BE2C (cell line): ENCODE results near the gene SEMA4D.

ENCODE experiments used
- DNase-seq: peaks from one replicate; pipeline ENCODE4 v3.0.0-alpha.2; 2020
- H3K27me3 ChIP-seq: fragments of 250-450 bp; sonication (Bioruptor Pico); 2 replicates; pipeline ENCODE4 v1.5.1; 2020; ENCODE audit warnings: mild to moderate bottlenecking
- H3K36me3 ChIP-seq: fragments of 250-450 bp; sonication (Bioruptor Pico); 2 replicates; pipeline ENCODE4 v1.5.1; 2020; ENCODE audit warnings: mild to moderate bottlenecking
- H3K4me1 ChIP-seq: fragments of 250-450 bp; sonication (Bioruptor Pico); 2 replicates; pipeline ENCODE4 v1.5.1; 2020
- H3K4me3 ChIP-seq: 2 replicates; pipeline ENCODE4 v1.5.1; 2011; ENCODE audit warnings: low read depth, low read length
- H3K9me3 ChIP-seq: fragments of 250-450 bp; sonication (Bioruptor Pico); 2 replicates; pipeline ENCODE4 v1.5.1; 2020
- CTCF ChIP-seq: IDR thresholded peaks from 2 replicates; pipeline ENCODE4 v1.5.1; 2012; ENCODE audit warnings: mild to moderate bottlenecking, low read depth, low read length

SEMA4D gene

GRCh38 chr9:89513837-89514236 lies 15.9 kb upstream of the SEMA4D start:
- Histone ChIP-seq H3K9me3 (no peaks in the 10 kb centered on the region), H3K27me3 (no peaks in the 10 kb centered on the region), H3K36me3 (no peaks in the 10 kb centered on the region), H3K4me1 (no peaks in the 10 kb centered on the region; the same call in 1 of the 2 replicates), H3K4me3 (no peak overlapping the region)
- DNase-seq = no peak
- no peak for TF ChIP-seq CTCF

DNA sequence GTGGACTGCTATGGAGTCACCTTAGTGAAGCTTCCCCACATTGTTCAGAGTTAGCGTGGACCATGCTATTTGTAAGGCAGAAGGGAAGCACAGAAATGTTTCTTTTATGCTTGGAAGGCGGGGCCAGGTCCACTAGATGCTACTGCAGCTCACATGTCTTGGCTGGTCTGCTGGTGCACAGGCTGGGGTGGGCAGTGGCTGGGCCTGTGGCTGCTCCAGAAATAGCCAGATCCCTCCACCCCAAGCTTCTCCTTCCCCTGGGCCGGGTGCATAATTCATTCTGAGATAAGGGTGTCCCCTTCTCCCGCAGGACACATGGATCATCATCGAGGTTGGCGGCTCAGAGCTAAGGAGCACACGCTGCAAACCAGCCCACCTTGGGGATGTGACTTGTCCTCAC lies 14.5 kb upstream of the SEMA4D start:
- no peak for DNase-seq
- no peaks in the 10 kb centered on the region for H3K36me3 ChIP-seq
- H3K4me3 ChIP-seq = no peak overlapping the region
- H3K4me1 ChIP-seq = no peaks in the 10 kb centered on the region
- TF ChIP-seq CTCF = no peak
- no peaks in the 10 kb centered on the region for H3K9me3 ChIP-seq
- no peaks in the 10 kb centered on the region for H3K27me3 ChIP-seq

GRCh38 chr9:89508951-89509615 lies 11.2 kb upstream of the SEMA4D start:
- Histone ChIP-seq H3K4me3 (no peak overlapping the region), H3K27me3 (no peaks in the 10 kb centered on the region), H3K9me3 (no peaks in the 10 kb centered on the region), H3K4me1 (no peaks in the 10 kb centered on the region), H3K36me3 (no peaks in the 10 kb centered on the region)
- no peak for TF ChIP-seq CTCF
- DNase-seq = no peak

- DNase-seq = no peak
- no peak for TF ChIP-seq CTCF
- no peaks in the 10 kb centered on the region for H3K9me3 ChIP-seq
- no peaks in the 10 kb centered on the region for H3K36me3 ChIP-seq
- peaks cover 8% of the 10 kb centered on the region; the same call in 1 of the 2 replicates for H3K4me1 ChIP-seq
- no peak overlapping the region for H3K4me3 ChIP-seq
- H3K27me3 ChIP-seq = no peaks in the 10 kb centered on the region
These were observed 8.0 kb upstream of the SEMA4D start for GRCh38 chr9:89505911-89506310.

DNA sequence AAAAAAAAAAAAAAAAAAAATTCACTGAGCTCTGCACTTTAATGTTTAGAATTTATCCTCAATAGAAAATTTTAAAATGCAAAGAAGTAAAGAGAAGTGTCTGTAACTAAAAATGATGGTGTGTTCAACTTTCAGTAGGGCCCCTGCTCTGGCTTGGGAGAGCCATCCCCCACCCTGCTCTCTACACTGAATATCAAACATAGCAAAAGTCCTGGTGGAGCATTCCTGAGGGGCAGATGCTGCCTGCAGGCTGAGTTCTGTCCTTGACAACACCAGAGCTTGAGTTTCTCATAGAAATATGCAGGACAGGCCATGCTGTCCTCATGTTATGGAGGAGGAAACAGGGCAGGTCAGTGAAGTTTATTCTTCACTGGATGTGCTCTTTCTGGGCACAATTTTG lies 7.1 kb upstream of the SEMA4D start:
- Histone ChIP-seq H3K9me3 (no peaks in the 10 kb centered on the region), H3K4me1 (peaks cover 8% of the 10 kb centered on the region; the same call in 1 of the 2 replicates), H3K36me3 (no peaks in the 10 kb centered on the region), H3K27me3 (no peaks in the 10 kb centered on the region), H3K4me3 (no peak overlapping the region)
- no peak for DNase-seq
- TF ChIP-seq CTCF = no peak

- peaks cover 11% of the 10 kb centered on the region for H3K4me1 ChIP-seq
- no peak for DNase-seq
- TF ChIP-seq CTCF = no peak
- H3K36me3 ChIP-seq = no peaks in the 10 kb centered on the region
- H3K27me3 ChIP-seq = no peaks in the 10 kb centered on the region
- H3K4me3 ChIP-seq = no peak overlapping the region
- no peaks in the 10 kb centered on the region for H3K9me3 ChIP-seq
These were observed 4.8 kb upstream of the SEMA4D start for GRCh38 chr9:89502671-89503070.
